GM21381 (cell line): ENCODE results near the gene G2E3.

Experiments
- ATAC-seq: cut with Tn5 transposase; IDR thresholded peaks from one replicate; pipeline ENCODE4 v1.9.1; 2021; ENCODE audit warnings: mild to moderate bottlenecking, moderate library complexity; ENCODE audit not compliant: unreplicated experiment

G2E3 gene

DNA sequence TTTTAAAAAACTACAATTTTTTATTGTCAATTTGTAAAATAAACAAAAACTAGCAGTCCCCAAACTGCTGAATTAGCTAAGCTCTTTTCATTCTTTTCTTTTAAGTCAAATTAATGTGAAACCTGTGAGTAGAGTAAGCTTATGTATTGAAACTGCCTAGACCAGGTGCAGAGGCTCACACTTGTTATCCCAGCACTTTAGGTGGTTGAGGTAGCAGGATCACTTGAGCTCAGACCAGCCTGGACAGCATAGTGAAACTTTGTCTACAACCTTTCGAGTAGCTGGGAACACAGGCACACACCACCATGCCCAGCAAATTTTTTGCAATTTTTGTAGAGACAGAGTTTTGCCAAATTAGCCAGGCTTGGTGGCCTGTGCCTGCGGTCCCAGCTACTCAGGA, 89.5 kb downstream of the G2E3 start:
- no peak for ATAC-seq

- ATAC-seq: no peak
Measured at GRCh38 chr14:30651937-30652336, 93.0 kb downstream of the G2E3 start.

DNA sequence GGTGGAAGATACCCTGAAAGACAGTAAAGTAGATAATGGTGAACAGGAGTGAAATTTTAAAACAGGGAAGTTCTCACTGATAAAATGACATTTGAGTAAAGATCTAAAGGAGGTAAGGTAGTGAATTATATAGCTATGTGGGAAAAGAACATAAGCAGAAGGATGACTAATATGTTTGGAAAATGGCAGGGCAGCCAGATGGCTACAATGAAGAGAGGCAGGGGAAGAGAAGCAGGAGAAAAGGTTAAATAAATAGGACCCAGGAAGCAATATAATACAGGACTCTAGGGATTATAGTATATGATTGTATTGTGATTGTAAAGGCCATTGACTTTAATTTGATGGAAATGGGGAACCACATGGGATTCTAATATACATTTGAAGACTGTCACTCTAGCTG, 96.2 kb downstream of the G2E3 start:
- no peak for ATAC-seq

GRCh38 chr14:30655658-30656057, 96.7 kb downstream of the G2E3 start:
- ATAC-seq: no peak

GRCh38 chr14:30656190-30656632, 97.3 kb downstream of the G2E3 start:
- ATAC-seq: no peak

GRCh38 chr14:30657050-30657449, 98.1 kb downstream of the G2E3 start:
- ATAC-seq: no peak

DNA sequence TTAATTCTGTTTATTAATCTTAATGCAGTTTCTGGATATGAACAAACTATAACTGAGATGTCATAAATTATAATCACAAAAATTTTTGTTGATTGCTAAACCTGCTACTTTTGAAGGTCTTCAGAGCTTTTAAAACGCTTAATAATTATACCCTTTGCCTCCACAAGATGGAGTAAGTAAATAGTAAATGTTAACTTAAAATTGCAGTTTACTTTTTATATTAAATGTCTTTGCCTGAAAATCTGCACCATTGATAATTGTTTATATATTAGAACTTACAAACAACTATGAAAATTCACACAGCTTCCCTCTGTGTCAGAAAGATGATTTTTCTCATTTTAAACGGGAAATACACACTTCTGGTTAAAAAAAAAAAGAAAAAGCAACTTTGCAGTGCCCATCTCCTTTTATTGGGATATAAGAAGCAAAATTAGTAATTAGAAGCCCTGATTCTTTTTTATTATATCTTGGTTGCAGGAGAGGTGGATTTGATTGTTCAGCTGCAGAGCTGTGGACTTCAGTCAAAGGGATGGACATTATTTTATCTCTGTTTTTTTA, 98.7 kb downstream of the G2E3 start:
- no peak for ATAC-seq

- ATAC-seq: no peak
Measured at GRCh38 chr14:30658645-30659044, 99.7 kb downstream of the G2E3 start.

DNA sequence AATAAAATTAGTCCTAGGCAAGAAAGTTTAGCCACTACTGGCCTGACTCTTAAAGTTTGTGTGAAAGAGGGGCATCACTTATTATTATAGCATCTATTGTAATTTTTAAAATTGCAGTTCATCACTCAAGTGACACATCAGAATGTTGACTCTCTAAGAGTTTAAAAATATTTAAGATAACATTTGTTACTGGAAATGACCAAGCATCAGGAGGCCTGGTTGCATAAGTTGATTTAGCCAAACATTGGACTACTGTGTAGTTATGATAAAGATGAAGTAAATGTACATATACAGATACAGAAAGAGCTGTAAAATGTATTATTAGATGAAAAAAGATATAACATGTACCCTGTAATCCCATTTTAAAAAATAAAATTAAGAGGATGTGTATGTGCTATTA, 110.6 kb downstream of the G2E3 start:
- ATAC-seq: no peak
